ENCODE data around the gene NHP2.

DNA sequence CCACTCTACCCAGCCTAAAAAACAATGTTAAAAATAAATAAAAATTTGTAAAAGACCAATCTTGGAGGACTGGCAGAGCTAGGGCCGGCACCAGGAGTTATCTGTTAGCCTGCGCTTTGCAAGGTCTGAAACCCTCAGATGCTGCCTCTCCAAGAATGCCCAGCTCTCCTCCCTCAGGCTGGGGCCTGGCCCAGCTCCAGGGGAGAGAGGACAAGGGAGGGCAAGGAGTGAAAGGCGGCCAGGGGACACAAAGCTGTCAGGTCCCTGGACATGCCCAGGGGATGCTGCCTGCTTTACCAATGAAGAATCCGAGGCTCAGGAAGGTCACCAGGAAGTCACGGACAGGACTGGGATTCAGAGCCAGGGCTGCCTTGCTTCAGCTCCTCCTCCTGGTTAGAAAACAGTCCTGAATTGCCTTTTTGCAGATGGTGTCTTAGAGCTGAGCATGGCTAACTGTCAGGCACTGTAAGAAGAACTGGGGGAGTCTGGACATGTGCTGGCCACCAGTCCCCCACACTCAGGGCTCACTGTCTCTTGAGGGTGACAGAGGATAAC lies 45.9 kb downstream of the NHP2 start:
- TF ChIP-seq POLR2AphosphoS5 (IDR thresholded peaks at IDR 0.05; ENCODE audit: low read depth, low read length) (no peak), POLR2A (IDR thresholded peaks at IDR 0.05; ENCODE audit: low read depth, low read length) (no peak), SPI1 (IDR thresholded peaks at IDR 0.05; ENCODE audit: low read depth, low read length) (no peak), TAF1 (IDR thresholded peaks at IDR 0.05; ENCODE audit: low read depth, low read length) (no peak), PAX5 (IDR thresholded peaks at IDR 0.05; ENCODE audit: insufficient read depth, low read length, severe bottlenecking) (no peak)
